Measurements from ENCODE around the gene SRR.
"Not testable (repeated sequence)": the region's sequence is repeated elsewhere in the genome, so short reads cannot be mapped to it uniquely, and the experiment has no call there.

Gene SRR

DNA sequence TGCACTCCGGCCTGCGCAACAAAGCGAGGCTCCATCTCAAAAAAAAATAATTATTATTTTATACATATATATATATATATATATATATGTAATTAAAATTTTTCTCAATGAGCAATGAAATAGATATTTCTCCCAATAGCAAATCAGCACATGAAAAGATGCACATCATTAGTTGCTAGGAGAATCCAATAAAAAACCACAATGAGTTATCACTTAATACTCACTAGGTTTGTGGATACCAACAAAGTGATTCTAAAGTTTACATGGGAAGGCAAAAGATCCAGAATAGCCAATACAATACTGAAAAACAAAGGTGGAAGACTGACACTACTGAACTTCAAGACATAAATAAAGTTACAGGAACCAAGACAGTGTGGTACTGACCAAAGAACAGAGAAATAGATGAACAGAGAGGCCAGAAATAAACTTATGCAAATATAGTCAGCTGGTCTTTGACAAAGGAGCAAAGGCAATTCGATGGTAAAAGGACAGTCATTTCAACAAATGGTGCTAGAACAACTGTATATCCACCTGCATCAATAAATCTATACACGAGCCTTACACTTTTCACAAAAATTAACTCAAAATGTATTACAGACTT, 13.8 kb upstream of the SRR start:
- no peak for FAIRE-seq
- DNase-seq (ENCODE audit: low spot score), result no peak

DNA sequence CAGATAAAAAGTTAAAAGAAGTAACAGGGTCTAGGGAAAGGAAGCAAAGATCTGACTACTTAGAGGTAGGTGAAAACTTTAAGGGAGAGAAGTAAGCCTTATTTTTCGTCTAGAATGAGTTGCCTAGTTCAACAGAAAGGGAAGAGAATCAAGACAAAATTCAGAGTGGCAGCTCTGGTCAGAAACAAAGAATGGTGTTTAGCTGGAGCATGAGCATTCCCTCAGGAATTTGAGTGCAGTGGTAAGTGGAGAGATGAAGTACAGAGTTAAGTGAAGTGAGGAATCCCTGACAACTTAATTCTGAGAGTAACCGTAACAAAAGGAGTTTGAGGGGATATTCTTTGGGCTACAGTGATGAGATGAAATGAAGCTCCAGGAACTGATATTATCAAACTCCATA, 11.7 kb upstream of the SRR start:
- DNase-seq (ENCODE audit: low spot score) (no peak), FAIRE-seq (no peak)

DNA sequence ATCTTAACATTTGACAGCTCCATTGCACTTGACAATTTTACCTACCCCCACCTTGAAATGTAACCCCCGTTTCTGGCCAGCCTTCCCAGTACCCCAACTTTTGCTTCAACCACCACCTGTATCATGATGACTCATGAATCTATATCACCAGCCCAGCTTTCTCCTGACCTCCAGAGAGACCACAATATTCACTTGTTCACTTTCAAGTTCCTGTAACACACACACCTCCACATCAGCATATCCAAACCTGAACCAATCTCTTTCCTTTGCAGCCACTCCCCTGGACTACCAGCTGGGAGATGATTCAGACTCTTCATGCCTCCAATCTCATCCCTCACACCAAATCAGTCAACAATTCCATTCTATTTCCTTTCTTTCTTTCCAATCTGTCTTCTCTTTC, 8.2 kb upstream of the SRR start:
- FAIRE-seq (no peak), DNase-seq (ENCODE audit: low spot score) (no peak)

DNA sequence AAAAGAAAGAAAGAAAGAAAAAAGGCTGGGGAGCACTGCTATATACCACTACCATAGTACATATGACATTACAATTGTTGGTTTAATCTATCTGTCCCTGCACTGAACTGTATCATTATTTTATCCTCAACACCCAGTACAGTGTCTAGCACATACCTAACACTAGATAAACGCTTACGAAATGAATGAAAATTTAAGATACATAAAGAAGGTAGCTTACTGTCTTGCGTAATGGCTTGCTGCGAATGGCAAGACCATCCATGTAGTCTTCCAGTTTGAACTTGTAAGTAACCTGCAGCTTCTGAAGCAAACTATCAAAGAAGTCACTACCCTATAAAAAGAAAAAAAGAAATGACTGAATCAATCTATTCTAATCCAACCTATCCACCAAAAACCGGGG, 6.7 kb upstream of the SRR start:
- DNase-seq (ENCODE audit: low spot score) (no peak), FAIRE-seq (no peak)

DNA sequence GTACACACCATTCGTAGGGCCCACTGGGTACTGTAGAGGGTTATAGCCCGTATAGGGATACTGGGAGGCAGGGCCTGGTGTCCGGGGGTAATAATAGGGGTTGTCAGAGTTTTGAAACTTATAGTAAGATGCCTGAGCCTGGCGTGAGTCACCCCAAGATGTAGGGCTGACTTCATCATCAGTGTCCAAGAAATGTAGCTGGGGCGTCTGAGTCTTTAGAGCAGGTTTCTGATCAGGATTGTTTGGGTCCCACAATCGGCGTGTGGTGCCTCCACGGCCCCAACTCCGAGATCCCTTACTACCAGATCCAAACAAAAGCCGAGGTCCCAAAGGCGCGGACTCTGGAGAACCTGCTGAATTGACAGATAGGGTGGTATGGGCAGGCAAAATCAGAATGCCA, 4.6 kb upstream of the SRR start:
- no peak for DNase-seq (ENCODE audit: low spot score)
- no peak for FAIRE-seq

DNA sequence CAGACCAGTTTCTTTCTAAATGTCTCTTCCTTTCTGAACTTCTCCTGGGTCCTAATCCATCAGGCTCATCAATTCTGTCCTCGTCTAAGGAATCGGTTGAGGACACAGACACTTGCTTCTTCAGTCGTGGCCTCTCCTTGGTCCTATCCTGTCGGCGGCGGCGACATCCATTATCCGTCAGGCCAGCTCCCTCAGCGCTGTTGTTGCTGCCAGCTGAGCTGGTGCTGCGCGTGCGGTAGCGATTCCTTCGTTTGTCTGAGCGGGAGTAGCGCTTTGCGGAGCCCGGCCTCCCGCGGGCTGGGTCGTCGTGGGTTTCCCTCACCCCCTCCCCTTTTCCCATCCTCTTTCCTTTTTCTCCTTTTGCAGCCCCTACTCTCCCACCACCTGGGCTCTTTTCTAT, 4.0 kb upstream of the SRR start:
- FAIRE-seq, result no peak
- DNase-seq (ENCODE audit: low spot score), result no peak

DNA sequence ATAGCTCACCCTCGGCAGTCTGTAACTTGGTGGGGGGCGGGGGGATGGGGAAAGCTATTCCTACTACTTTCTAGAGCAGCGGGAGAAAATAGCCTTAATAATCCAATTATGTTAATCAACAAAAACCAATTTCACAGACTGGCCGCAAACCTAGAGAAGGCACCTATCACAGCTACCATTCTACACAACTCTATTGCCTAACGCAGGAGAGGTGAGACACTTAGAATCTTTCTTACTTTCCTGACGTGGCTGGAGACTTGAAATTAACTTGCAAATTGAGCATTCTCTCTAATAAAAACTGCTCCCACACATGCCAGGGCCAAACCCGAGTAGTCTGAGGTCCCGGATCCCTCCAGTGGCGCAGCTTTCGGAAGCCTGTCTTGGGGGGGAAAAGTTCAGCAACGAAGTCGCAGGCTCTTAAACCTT, 959 bp upstream of the SRR start:
- FAIRE-seq (no peak), DNase-seq (ENCODE audit: low spot score) (no peak)

DNA sequence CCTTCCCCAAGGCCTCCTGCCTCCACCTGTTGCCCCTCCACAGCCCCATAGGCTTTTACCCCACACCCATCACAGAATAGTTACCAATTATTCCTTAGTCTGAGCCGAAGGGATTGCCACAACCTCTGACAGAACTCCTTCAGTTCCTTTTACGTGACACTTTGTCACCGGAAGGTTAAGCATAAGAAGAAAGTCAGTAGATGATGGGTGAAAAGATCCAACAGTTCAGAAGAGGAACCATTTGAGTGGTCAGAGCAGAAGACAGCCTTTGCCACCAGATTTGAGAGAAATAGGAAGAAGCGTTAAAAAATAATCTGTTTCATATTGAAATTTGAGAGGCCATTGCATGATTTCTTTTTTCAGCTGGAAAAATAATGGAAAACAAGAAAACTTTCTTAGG, 1.2 kb downstream of the SRR start:
- FAIRE-seq (no peak), DNase-seq (ENCODE audit: low spot score) (no peak)

DNA sequence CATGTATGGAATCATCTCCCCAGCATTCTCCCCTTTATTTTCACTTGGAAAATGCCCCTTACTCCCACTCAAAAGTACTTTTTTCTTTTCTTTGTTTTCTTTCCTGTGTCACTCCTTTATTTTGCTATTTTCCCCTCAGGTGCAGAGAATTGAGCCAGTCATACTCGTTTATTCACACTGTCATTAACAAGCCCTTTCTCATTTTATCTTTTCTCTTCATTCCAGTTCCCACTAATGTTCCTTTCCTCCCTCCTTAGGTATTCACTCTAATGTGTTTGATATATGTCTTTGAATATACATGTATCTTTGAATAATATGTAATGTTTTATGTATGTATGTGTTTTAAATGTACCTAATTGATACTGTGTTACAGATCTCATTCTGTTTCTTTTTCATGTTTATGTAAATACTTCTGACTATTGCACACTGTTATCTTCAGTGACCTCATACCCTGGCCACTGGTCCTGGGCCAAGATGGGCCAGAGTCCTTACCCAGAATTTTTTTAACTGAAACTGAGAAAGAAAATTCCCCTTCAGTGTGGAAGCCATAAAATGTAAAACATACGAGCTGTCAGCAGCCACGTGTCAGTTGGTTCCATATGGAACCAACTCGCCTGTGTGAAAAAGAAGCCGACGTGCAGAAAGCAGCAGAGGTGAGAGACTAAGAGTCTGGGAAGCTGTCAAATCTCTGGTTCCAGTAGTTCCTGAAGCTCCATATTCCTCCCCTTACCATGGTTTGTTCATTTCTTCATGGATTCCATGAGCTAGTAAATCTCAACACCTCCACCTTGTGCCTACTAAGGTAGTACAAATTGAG, 5.8 kb downstream of the SRR start:
- DNase-seq (ENCODE audit: low spot score) (no peak), FAIRE-seq (no peak)

DNA sequence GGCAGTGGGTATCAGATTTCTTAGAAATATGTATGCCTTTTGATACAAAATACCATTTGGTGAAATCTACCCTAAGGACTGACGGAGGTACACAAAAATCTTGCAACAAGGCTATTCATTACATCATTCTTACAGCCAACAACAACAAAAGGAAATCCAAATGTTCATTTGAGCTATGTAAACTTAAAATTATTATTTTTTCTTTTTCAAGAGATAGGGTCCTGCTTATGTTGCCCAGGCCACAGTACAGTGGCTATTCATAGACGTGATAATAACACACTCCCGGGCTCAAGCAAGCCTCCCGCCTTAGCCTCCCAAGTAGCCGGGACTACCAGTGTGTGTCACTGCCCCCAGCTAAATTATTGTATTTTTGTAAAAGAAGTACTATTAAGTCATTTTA, 9.0 kb downstream of the SRR start:
- FAIRE-seq (no peak), DNase-seq (ENCODE audit: low spot score) (no peak)

DNA sequence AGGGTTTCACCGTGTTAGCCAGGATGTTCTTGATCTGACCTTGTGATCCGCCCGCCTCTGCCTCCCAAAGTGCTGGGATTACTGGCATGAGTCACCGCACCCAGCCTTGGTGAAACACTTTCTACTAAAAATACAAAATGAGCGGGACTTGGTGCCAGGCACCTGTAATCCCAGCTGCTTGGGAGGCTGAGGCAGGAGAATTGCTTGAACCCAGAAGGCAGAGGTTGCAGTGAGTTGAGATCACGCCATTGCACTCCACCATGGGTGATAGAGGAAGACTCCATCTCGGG, 13.1 kb downstream of the SRR start:
- FAIRE-seq; DNase-seq (ENCODE audit: low spot score): not testable (repeated sequence)

DNA sequence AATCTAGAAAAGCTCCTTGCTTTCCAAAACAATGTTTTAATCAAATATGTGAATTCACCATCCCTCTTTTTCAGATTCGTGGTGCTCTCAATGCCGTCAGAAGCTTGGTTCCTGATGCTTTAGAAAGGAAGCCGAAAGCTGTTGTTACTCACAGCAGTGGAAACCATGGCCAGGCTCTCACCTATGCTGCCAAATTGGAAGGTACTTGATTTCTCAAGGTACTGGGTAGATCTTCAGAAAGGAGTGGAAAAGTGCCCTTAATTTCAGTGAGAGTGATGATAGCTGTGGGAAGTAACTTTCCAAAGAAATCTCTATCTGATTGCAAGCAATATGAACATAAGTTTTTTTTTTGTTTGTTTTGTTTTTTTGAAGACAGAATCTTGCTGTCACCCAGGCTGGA, 14.0 kb downstream of the SRR start:
- DNase-seq (ENCODE audit: low spot score) (no peak), FAIRE-seq (no peak)

DNA sequence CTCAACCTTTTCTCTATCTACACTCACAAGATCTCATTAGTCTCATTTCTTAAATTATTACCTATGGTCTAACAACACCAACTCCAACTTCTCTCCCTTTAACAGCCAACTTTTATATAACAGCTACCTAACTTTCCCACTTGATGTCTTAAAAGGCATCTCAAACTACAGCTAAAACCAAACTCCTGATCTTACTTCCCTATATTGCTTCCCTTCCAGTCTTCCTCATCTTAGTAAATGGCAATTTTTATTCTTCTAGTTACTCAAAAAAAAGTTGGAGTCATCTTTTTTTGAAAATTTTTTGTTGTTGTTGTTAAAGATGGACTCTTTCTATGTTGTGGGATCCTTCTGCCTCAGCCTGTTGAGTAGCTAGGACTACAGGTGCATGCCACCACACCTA, 15.3 kb downstream of the SRR start:
- DNase-seq (ENCODE audit: low spot score) (no peak), FAIRE-seq (no peak)

DNA sequence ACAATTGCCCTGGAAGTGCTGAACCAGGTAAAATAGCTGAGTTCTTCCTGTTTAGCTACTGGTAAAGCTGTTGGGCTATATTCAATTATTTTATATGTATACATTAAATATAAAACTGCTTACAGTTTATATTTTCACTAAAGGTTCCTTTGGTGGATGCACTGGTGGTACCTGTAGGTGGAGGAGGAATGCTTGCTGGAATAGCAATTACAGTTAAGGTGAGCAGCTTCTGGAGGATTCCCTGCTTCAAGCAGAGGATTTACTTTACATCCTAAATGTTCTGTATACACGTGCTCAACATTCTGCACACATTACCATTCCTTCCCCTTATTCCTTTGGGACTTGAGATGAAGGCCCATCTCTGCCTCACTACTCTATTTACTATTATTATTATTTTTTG, 17.6 kb downstream of the SRR start:
- FAIRE-seq (no peak), DNase-seq (ENCODE audit: low spot score) (no peak)

DNA sequence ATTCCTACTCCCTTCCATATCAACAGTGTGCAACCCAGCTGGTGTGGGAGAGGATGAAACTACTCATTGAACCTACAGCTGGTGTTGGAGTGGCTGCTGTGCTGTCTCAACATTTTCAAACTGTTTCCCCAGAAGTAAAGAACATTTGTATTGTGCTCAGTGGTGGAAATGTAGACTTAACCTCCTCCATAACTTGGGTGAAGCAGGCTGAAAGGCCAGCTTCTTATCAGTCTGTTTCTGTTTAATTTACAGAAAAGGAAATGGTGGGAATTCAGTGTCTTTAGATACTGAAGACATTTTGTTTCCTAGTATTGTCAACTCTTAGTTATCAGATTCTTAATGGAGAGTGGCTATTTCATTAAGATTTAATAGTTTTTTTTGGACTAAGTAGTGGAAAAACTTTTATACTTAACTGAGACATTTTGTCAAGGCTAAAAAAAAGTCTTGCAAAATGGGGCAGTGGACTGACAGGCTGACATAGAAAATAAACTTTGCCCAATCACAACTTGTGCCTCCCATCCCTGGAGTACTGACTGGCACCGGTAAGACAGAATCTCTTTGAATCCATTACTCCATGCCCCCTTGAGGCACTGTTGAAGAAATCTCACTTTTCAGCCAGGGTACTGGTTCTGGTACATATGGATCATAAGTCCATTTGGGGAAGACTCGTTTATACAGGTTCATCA, 20.0 kb downstream of the SRR start:
- DNase-seq (ENCODE audit: low spot score) (no peak), FAIRE-seq (no peak)

DNA sequence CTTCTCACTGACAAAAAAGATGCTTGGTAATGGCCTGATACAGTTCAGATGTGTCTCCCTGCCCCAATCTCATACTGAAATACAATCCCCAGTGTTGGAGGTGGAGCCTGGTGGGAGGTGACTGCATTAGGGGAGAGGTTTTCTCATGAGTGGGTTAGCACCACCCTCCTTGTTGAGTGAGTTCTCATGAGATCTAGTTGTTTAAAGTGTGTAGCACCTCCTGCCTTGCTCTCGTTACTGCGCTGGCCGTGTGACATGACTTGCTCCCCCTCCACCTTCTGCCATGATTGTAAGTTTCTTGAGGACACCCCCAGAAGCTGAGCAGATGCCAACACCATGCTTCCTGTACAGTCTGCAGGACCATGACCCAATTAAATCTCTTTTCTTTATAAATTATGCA, 27.6 kb downstream of the SRR start:
- DNase-seq (ENCODE audit: low spot score), result no peak
- no peak for FAIRE-seq

DNA sequence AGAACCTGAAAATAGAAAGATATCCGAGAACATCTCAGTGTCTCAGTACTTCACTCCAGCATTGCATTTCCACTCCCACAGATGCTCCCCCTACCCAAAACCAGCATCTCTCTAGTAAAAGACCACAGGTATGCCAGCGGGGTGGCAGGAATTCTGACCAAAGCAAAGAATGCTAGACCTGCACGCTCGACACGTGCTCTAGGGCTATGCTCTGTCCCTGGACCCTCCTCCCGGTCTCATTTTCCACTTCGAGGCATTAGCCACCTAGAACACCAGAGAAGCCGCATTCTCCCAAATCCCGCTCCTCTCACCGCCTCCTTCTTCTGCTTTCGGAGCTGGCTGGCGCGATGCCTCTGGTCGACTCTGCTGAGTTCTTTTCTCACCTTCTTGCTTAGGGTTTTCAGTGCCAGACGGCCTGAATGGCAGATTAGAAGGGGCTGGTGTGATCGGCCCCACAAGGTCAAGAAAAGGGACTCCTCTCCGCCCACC, 32.0 kb downstream of the SRR start:
- FAIRE-seq, result no peak
- DNase-seq (ENCODE audit: low spot score), result no peak

DNA sequence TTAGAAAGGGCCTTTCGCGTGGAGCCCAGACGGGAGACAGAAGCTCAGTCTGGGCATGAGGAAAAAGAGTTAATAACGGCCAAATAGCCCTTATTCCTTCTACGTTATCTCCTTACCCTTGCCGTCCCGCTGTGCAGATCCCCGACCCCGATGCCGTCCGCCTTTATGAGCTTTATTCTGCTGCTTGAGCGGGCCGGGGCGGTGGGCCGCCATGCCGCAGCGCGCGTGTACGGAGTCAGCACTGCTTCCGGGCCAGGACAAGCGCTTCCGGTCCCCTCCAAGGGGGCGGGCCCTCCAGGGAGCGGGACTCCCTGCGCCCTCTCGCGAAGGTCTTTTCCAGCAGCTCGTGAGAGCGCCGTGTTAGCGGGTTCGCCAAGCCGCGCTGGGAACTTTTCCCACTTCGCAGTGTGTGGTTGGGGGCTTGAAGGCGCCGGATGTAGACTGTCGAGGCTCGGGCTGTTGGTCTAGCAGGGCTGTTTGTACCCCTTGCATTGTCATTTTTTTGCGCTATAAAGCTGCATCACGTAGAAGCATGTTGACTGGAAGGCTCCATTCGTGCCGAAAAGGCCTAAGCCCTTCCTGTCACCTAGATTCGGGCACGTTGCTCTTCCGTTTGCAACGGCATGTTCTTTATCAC, 32.6 kb downstream of the SRR start, which contains the start of gene TSR1:
Gene TSR1 (minus strand): TSS at position 243 of the 637 bp plus-strand sequence. CDS start 30 bp downstream, at position 213.
- DNase-seq (ENCODE audit: low spot score) (peak; percentile 67), FAIRE-seq (peak; percentile 43)

DNA sequence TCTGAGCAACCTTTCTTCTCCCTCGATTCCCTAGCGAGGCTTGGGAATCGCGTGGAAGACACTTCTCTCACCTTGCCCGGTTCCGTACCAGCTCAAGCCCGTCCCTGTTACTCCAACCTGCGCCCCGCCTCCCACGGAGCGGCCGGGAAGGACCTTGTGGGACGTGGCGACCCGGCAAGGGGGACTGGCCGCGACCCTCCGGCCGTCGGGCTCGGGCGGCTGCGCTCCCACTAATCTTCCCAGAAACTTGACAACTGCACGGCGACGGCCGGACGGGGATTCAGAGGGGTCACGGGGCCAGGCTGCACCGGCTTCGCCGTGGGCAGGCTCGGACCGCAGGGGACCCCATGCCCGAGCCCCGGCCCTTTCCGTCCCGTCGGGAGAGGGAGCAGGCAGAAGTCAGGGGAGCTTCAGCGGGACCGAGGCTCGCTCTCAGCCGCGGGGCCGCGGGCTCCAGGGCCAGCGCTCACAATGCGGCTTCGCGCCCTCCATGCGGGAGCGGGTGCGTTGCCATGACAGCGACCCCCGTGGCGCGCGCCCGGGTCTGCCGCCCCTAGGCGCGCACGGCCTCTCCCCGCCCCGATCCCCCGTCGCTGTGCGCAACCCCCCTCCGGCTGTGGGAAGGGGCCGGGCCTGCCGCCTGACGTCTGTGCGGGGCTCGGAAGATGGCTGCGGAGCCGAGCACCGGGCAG, 33.2 kb downstream of the SRR start, which contains the start of gene SGSM2:
Gene SGSM2 (plus strand): TSS at position 650 of the 692 bp plus-strand sequence. CDS start 188 bp downstream, outside the sequence.
- DNase-seq (ENCODE audit: low spot score), result no peak
- no peak for FAIRE-seq

DNA sequence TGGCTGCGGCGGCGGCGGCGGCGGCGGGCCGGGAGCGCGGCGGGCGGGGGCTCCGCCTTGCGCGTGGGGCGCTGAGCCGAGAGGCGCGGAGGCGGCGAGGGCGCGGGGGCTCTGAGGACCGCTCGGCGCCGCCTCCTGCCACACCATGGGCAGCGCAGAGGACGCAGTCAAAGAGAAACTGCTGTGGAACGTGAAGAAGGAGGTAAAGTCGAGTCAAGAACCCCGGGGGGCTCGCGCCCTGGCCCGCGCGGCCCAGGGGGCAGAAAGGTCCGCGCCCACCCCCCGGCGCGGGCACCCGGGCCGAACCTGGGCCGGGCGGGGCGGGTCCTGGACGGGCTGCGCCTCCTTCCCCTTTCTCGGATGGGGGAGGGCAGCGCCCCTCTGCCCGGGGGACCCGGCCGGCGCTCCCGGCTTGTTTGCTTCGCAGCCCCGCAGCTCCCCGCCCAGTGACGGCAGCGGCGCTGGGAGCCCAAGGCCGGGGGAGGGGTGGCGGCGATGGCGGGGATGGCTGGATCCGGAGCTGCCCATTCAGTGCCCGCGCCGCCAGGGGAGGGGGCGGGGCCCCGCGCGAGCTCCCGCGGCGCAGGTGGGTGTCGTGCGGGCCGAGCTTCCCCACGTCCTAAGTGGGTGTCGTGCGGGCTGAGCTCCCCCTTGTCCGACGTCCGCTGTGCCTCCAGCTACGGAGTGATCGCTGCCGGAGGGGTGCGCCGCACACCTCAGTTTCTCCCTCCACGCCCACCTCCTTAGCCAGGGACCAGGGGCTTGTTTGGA, 34.0 kb downstream of the SRR start:
- DNase-seq (ENCODE audit: low spot score) (no peak), FAIRE-seq (no peak)

DNA sequence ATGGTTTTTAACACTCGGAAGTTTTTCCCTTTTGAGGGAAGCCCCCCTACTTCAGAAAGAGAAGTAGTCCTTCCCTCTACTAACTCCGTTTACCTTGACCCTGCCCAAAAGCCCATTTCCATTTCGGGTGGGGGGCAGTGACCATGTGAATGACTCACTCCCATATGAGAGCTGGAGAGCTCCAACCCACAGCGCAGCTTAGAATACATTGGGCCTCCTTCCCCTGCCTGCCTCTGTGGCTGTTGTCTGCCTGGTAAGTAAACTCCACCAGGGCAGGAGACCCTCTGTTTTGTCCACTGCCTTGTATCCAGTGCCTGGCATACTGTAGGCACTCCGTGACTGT, 34.5 kb downstream of the SRR start:
- DNase-seq (ENCODE audit: low spot score), result no peak

More for the DNA sequence above, 34.5 kb downstream of the SRR start:
- no peak for FAIRE-seq

Data from RCC 7860 (cell line).